BLaER1 treated with 17β-estradiol and CSF1 and Interleukin-3, amounts not matched to agents 10 nM and 100 nM (cell line): ENCODE data around the gene TK2.
A peak's percentile ranks its signal among the peaks of the same experiment; 100 is the strongest.

Experiments
- H3K27ac ChIP-seq, 11 experiments: shearing (Covaris generic); formaldehyde crosslinking; 2 replicates each; pipeline ENCODE4 v1.8.1; 2022
- H3K27me3 ChIP-seq, 11 experiments: shearing (Covaris generic); formaldehyde crosslinking; 2 replicates each; pipeline ENCODE4 v1.8.1; 2022
- H3K36me3 ChIP-seq, 11 experiments: shearing (Covaris generic); formaldehyde crosslinking; 2 replicates each; pipeline ENCODE4 v1.8.1; 2022
- H3K4me1 ChIP-seq, 10 experiments: shearing (Covaris generic); formaldehyde crosslinking; 2 replicates each; pipeline ENCODE4 v1.8.1; 2022
- H3K4me2 ChIP-seq, 11 experiments: shearing (Covaris generic); formaldehyde crosslinking; 2 replicates each; pipeline ENCODE4 v1.8.1; 2022
- H3K4me3 ChIP-seq, 10 experiments: shearing (Covaris generic); formaldehyde crosslinking; 2 replicates each; pipeline ENCODE4 v1.8.1; 2022
- H3K9ac ChIP-seq, 11 experiments: shearing (Covaris generic); formaldehyde crosslinking; 2 replicates each; pipeline ENCODE4 v1.8.1; 2022
- H3K9me3 ChIP-seq, 11 experiments: shearing (Covaris generic); formaldehyde crosslinking; replicated peaks in 1 of 11; 2 replicates each; pipeline ENCODE4 v1.8.1; 2022
- H4K20me1 ChIP-seq, 11 experiments: shearing (Covaris generic); formaldehyde crosslinking; 2 replicates each; pipeline ENCODE4 v1.8.1; 2022
- Cebpa-rat ChIP-seq, 11 experiments: shearing (Covaris generic); IDR thresholded peaks; 2 replicates each; pipeline ENCODE4 v1.8.1; 2022

Gene TK2

GRCh38 chr16:66486773-66487579, 62.9 kb downstream of the TK2 start:
- TF ChIP-seq Cebpa-rat (IDR thresholded peaks at IDR 0.05), result no peak
- Histone ChIP-seq H4K20me1 (no peaks in the 10 kb centered on the region; a peak in 1 of 22 replicates), H3K4me2 (peak overlapping the region; percentile 33 to 88 (median 54)), H3K9me3 (no peaks in the 10 kb centered on the region), H3K36me3 (no peaks in the 10 kb centered on the region), H3K27me3 (no peaks in the 10 kb centered on the region), H3K27ac (peak overlapping the region in 10 of 11 experiments; percentile 9 to 53 (median 28); a peak in 12 of 22 replicates), H3K4me1 (peaks cover 57 to 66% (median 61%) of the 10 kb centered on the region in 10 experiments), H3K4me3 (no peak overlapping the region), H3K9ac (peak overlapping the region in 3 of 11 experiments; percentile 4 to 33 (median 12); a peak in 1 of 22 replicates)

- TF ChIP-seq Cebpa-rat (IDR thresholded peaks at IDR 0.05), result no peak
- peak overlapping the region in 7 of 11 experiments; percentile 13 to 53 (median 31); a peak in 6 of 22 replicates for H3K27ac ChIP-seq
These were observed 63.6 kb downstream of the TK2 start for GRCh38 chr16:66486199-66486772.

GRCh38 chr16:66485376-66485775, 64.5 kb downstream of the TK2 start:
- Histone ChIP-seq H3K36me3 (no peaks in the 10 kb centered on the region), H3K27ac (peak overlapping the region in 4 of 11 experiments; percentile 5 to 20 (median 14); a peak in 2 of 22 replicates), H3K27me3 (no peaks in the 10 kb centered on the region), H3K9ac (no peak overlapping the region), H3K4me3 (no peak overlapping the region), H3K9me3 (no peaks in the 10 kb centered on the region), H3K4me2 (peak overlapping the region; percentile 37 to 88 (median 68)), H4K20me1 (no peaks in the 10 kb centered on the region), H3K4me1 (peaks cover 54 to 67% (median 59%) of the 10 kb centered on the region in 10 experiments)
- TF ChIP-seq Cebpa-rat (IDR thresholded peaks at IDR 0.05), result no peak

More at GRCh38 chr16:66486199-66486772, 63.6 kb downstream of the TK2 start:
- H3K4me3 ChIP-seq, result no peak overlapping the region
- H4K20me1 ChIP-seq, result no peaks in the 10 kb centered on the region; a peak in 1 of 22 replicates
- H3K9me3 ChIP-seq, result no peaks in the 10 kb centered on the region
- H3K9ac ChIP-seq, result no peak overlapping the region
- H3K4me1 ChIP-seq, result peaks cover 56 to 67% (median 59%) of the 10 kb centered on the region in 10 experiments
- no peaks in the 10 kb centered on the region for H3K27me3 ChIP-seq
- H3K4me2 ChIP-seq, result peak overlapping the region; percentile 33 to 88 (median 54); a peak in 17 of 22 replicates
- no peaks in the 10 kb centered on the region for H3K36me3 ChIP-seq

- peak overlapping the region in 4 of 11 experiments; percentile 9 to 22 (median 16); a peak in 1 of 22 replicates for H3K9ac ChIP-seq
- H3K27me3 ChIP-seq, result no peaks in the 10 kb centered on the region
- no peaks in the 10 kb centered on the region for H3K36me3 ChIP-seq
- peak overlapping the region in 6 of 11 experiments; percentile 5 to 30 (median 25); a peak in 8 of 22 replicates for H3K27ac ChIP-seq
- peak overlapping the region; percentile 37 to 88 (median 68) for H3K4me2 ChIP-seq
- TF ChIP-seq Cebpa-rat (IDR thresholded peaks at IDR 0.05), result no peak
- no peaks in the 10 kb centered on the region for H3K9me3 ChIP-seq
- H3K4me3 ChIP-seq, result no peak overlapping the region
- H3K4me1 ChIP-seq, result peaks cover 59 to 73% (median 65%) of the 10 kb centered on the region in 10 experiments
- no peaks in the 10 kb centered on the region for H4K20me1 ChIP-seq
These were observed 65.3 kb downstream of the TK2 start for GRCh38 chr16:66484453-66485213.

- peak overlapping the region in 5 of 11 experiments; percentile 5 to 30 (median 25); a peak in 6 of 22 replicates for H3K27ac ChIP-seq
These were observed 66.1 kb downstream of the TK2 start for GRCh38 chr16:66483689-66484452.

GRCh38 chr16:66481943-66482390, 68.0 kb downstream of the TK2 start:
- no peaks in the 10 kb centered on the region for H3K9me3 ChIP-seq
- no peaks in the 10 kb centered on the region for H4K20me1 ChIP-seq
- TF ChIP-seq Cebpa-rat (IDR thresholded peaks at IDR 0.05), result no peak
- no peak overlapping the region; a peak in 1 of 22 replicates for H3K4me2 ChIP-seq
- H3K36me3 ChIP-seq, result no peaks in the 10 kb centered on the region
- H3K4me1 ChIP-seq, result peaks cover 65 to 84% (median 77%) of the 10 kb centered on the region in 10 experiments
- H3K27ac ChIP-seq, result peak overlapping the region in 1 of 11 experiments; percentile 59; a peak in 1 of 22 replicates
- no peaks in the 10 kb centered on the region for H3K27me3 ChIP-seq
- no peak overlapping the region for H3K4me3 ChIP-seq
- no peak overlapping the region; a peak in 1 of 22 replicates for H3K9ac ChIP-seq

More at GRCh38 chr16:66483689-66484452, 66.1 kb downstream of the TK2 start:
- no peaks in the 10 kb centered on the region for H3K36me3 ChIP-seq
- H3K4me2 ChIP-seq, result peak overlapping the region; percentile 37 to 88 (median 68)
- H3K9ac ChIP-seq, result peak overlapping the region in 4 of 11 experiments; percentile 5 to 22 (median 10); a peak in 1 of 22 replicates
- H3K4me3 ChIP-seq, result no peak overlapping the region
- H3K9me3 ChIP-seq, result no peaks in the 10 kb centered on the region
- no peaks in the 10 kb centered on the region for H3K27me3 ChIP-seq
- TF ChIP-seq Cebpa-rat (IDR thresholded peaks at IDR 0.05), result no peak
- no peaks in the 10 kb centered on the region for H4K20me1 ChIP-seq
- peaks cover 63 to 81% (median 72%) of the 10 kb centered on the region in 10 experiments for H3K4me1 ChIP-seq

- no peak overlapping the region for H3K4me3 ChIP-seq
- H3K27ac ChIP-seq, result peak overlapping the region in 5 of 11 experiments; percentile 0 to 68 (median 57); a peak in 5 of 22 replicates
- peak overlapping the region in 10 of 11 experiments; percentile 10 to 81 (median 66); a peak in 12 of 22 replicates for H3K4me2 ChIP-seq
- TF ChIP-seq Cebpa-rat (IDR thresholded peaks at IDR 0.05), result no peak
- H4K20me1 ChIP-seq, result no peaks in the 10 kb centered on the region
- H3K9me3 ChIP-seq, result no peaks in the 10 kb centered on the region
- no peaks in the 10 kb centered on the region for H3K36me3 ChIP-seq
- H3K9ac ChIP-seq, result peak overlapping the region in 7 of 11 experiments; percentile 8 to 50 (median 13); a peak in 1 of 22 replicates
- no peaks in the 10 kb centered on the region for H3K27me3 ChIP-seq
- H3K4me1 ChIP-seq, result peaks cover 59 to 85% (median 77%) of the 10 kb centered on the region in 10 experiments
These were observed 68.6 kb downstream of the TK2 start for GRCh38 chr16:66481081-66481942.
